GM23338 (cell line): ENCODE results near the gene MLLT11. TPM values are rescaled to one million over a fixed set of nuclear protein-coding genes. Genes with fewer than 3 reads are reported as not detected.

Source experiments
- ATAC-seq: fragments of 200-7000 bp; cut with Tn5 transposase; 3 replicates; pipeline ENCODE4 v1.9.1; 2020
- DNase-seq: peaks from one replicate; pipeline ENCODE4 v3.0.0-alpha.2; 2015; ENCODE audit warnings: low spot score
- H2AFZ ChIP-seq: fragments of 200-600 bp; sonication (generic); 2 replicates; pipeline ENCODE4 v1.8.0; 2016; ENCODE audit warnings: antibody characterized with exemption, mild to moderate bottlenecking, moderate library complexity
- H3F3A ChIP-seq: fragments of 200-600 bp; sonication (generic); replicated peaks from 2 replicates; pipeline ENCODE4 v1.8.0; 2017; ENCODE audit warnings: antibody characterized with exemption, mixed run types, low read depth
- H3K27ac ChIP-seq: fragments of 200-600 bp; sonication (generic); 2 replicates; pipeline ENCODE4 v1.6.1; 2016; ENCODE audit warnings: low read depth
- H3K27me3 ChIP-seq: fragments of 200-600 bp; sonication (generic); 2 replicates; pipeline ENCODE4 v1.8.0; 2016; ENCODE audit warnings: mild to moderate bottlenecking, mixed run types, moderate library complexity; ENCODE audit not compliant: insufficient read depth
- H3K36me3 ChIP-seq: fragments of 200-600 bp; sonication (generic); 2 replicates; pipeline ENCODE4 v1.8.0; 2016; ENCODE audit warnings: mild to moderate bottlenecking; ENCODE audit not compliant: insufficient read depth
- H3K4me1 ChIP-seq: fragments of 200-600 bp; sonication (generic); 2 replicates; pipeline ENCODE4 v1.8.0; 2016; ENCODE audit warnings: mild to moderate bottlenecking, moderate library complexity; ENCODE audit not compliant: insufficient read depth
- H3K4me2 ChIP-seq: fragments of 200-600 bp; sonication (generic); 2 replicates; pipeline ENCODE4 v1.7.1; 2017; ENCODE audit warnings: mixed run types
- H3K4me3 ChIP-seq: fragments of 200-600 bp; sonication (generic); 2 replicates; pipeline ENCODE4 v1.6.1; 2016; ENCODE audit warnings: mixed run types
- H3K79me2 ChIP-seq: fragments of 200-600 bp; sonication (generic); replicated peaks from 2 replicates; pipeline ENCODE4 v1.8.0; 2017; ENCODE audit warnings: mild to moderate bottlenecking; ENCODE audit not compliant: insufficient read depth
- H3K9me2 ChIP-seq: fragments of 200-600 bp; sonication (generic); 2 replicates; pipeline ENCODE4 v1.8.0; 2017; ENCODE audit not compliant: insufficient read depth
- H4K20me1 ChIP-seq: fragments of 200-600 bp; sonication (generic); replicated peaks from 2 replicates; pipeline ENCODE4 v1.8.0; 2017; ENCODE audit warnings: mild to moderate bottlenecking; ENCODE audit not compliant: insufficient read depth
- H3K27ac Mint-ChIP-seq: 2 replicates; pipeline ENCODE4 v1.8.0; 2020; ENCODE audit warnings: inconsistent platforms, mild to moderate bottlenecking, moderate library complexity, mixed read lengths
- H3K27me3 Mint-ChIP-seq: 3 replicates; pipeline ENCODE4 v1.8.0; 2022; ENCODE audit warnings: low read depth, mild to moderate bottlenecking, moderate library complexity, mixed read lengths, inconsistent platforms; ENCODE audit not compliant: insufficient read depth, poor library complexity
- H3K36me3 Mint-ChIP-seq: 3 replicates; pipeline ENCODE4 v1.8.0; 2021; ENCODE audit warnings: low read depth, mild to moderate bottlenecking, inconsistent platforms, moderate library complexity, mixed read lengths
- H3K4me1 Mint-ChIP-seq: 3 replicates; pipeline ENCODE4 v1.8.0; 2020; ENCODE audit warnings: mild to moderate bottlenecking, inconsistent platforms, mixed read lengths
- H3K4me3 Mint-ChIP-seq: 3 replicates; pipeline ENCODE4 v1.8.0; 2021; ENCODE audit warnings: moderate library complexity, mild to moderate bottlenecking, inconsistent platforms, mixed read lengths
- H3K9me3 Mint-ChIP-seq: 3 replicates; pipeline ENCODE4 v1.8.0; 2020; ENCODE audit warnings: moderate library complexity, mild to moderate bottlenecking, inconsistent platforms, mixed read lengths
- JUNB ChIP-seq: IDR thresholded peaks from one replicate; pipeline ENCODE4 v1.6.1; 2016; ENCODE audit warnings: antibody characterized with exemption; ENCODE audit not compliant: unreplicated experiment
- NANOG ChIP-seq: IDR thresholded peaks from 2 replicates; pipeline ENCODE4 v1.6.1; 2016; ENCODE audit warnings: antibody characterized with exemption, borderline replicate concordance
- POLR2AphosphoS5 ChIP-seq: IDR thresholded peaks from 2 replicates; pipeline ENCODE4 v1.6.1; 2016; ENCODE audit warnings: antibody characterized with exemption, low read depth
- ZNF114 ChIP-seq: fragments of 250-450 bp; sonication (Bioruptor Pico); IDR thresholded peaks from 2 replicates; pipeline ENCODE4 v1.5.0; 2020; ENCODE audit warnings: mild to moderate bottlenecking, moderate library complexity
- ZNF331 ChIP-seq: fragments of 250-450 bp; sonication (Bioruptor Pico); IDR thresholded peaks from 2 replicates; pipeline ENCODE4 v1.5.0; 2020; ENCODE audit warnings: low read depth, mild to moderate bottlenecking, moderate library complexity
- polyA plus RNA-seq: library from polyadenylated mRNA; unstranded; fragments of >200 nt; fragmentation: Nextera tagmentation; extraction: Ambion mirVana; gene quantifications from 2 replicates; pipeline ENCODE4 v1.2.1, GENCODE V29; 2016
- total RNA-seq: library from RNA; depleted of rRNA; stranded (reverse); fragments of >200 nt; shearing (Covaris generic); gene quantifications from 2 replicates; pipeline ENCODE4 v1.2.3, GENCODE V29; 2014
- TF ChIP-seq, protein P1 (sequence below), 2 experiments: fragments of 200-600 bp in 1 of 2; sonication (generic) in 1 of 2; conservative IDR thresholded peaks; 2 replicates each; pipeline versions ENCODE4 v1.5.1 to v1.6.1; 2016 to 2017; ENCODE audit warnings: antibody characterized with exemption in 2 of 2, low read depth in 2 of 2, mild to moderate bottlenecking in 2 of 2, moderate library complexity in 1 of 2
- TF ChIP-seq, protein P2 (sequence below): IDR thresholded peaks from one replicate; pipeline ENCODE4 v1.6.1; 2018; ENCODE audit warnings: antibody characterized with exemption; ENCODE audit not compliant: unreplicated experiment
- TF ChIP-seq, protein P3 (sequence below): fragments of 250-450 bp; sonication (Bioruptor Pico); IDR thresholded peaks from 2 replicates; pipeline ENCODE4 v1.5.0; 2020; ENCODE audit warnings: mild to moderate bottlenecking, moderate library complexity

MLLT11 gene
- total and polyA plus RNA-seq, 2 experiments from 2014 or later = 10.6 to 22.6 TPM

DNA sequence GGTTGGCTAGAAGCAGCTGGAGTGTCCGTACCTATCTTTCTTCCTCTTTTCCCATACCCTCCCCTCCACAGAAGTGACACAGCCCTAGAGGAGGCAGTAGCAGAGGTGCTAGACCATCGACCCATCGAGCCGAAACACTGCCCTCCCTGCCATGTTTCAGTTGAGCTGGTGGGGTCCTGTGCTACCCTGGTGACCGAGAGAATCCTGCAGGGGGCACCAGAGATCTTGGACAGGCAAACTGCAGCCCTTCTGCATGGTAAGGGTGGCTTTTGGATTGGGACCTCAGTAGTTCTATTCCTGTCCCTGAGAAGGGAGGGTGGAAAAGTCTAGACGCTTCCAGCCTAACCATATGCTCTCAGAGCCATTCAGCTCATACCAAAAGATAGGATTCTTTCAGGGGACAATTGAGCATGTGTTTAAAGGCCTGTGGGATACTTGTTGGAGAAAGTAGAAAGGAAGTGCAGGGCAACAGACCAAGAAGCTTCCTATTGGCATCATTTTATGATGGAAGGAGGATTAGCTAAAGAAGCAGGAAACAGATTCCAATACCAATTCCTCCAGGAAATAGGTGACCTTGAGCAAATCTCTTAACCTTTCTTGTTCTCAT is 35.6 kb upstream of the MLLT11 start:
- peak; percentile 100 for ATAC-seq
- Mint-ChIP-seq H3K27me3 (peaks cover 3% of the 10 kb centered on the region), H3K27ac (peak overlapping the region; percentile 74), H3K4me1 (peaks cover 2% of the 10 kb centered on the region; the same call in 1 of the 3 replicates), H3K4me3 (no peak overlapping the region), H3K36me3 (peaks cover 34% of the 10 kb centered on the region), H3K9me3 (no peaks in the 10 kb centered on the region)
- H3K9me2 ChIP-seq = no peaks in the 10 kb centered on the region
- H2AFZ ChIP-seq = no peak overlapping the region
- H3K4me3 ChIP-seq = no peak overlapping the region
- peak; percentile 93 for DNase-seq
- no peak overlapping the region for H3K27ac ChIP-seq
- H3K27me3 ChIP-seq = no peaks in the 10 kb centered on the region
- no peak overlapping the region for H3K4me2 ChIP-seq
- TF ChIP-seq, protein P1, sequence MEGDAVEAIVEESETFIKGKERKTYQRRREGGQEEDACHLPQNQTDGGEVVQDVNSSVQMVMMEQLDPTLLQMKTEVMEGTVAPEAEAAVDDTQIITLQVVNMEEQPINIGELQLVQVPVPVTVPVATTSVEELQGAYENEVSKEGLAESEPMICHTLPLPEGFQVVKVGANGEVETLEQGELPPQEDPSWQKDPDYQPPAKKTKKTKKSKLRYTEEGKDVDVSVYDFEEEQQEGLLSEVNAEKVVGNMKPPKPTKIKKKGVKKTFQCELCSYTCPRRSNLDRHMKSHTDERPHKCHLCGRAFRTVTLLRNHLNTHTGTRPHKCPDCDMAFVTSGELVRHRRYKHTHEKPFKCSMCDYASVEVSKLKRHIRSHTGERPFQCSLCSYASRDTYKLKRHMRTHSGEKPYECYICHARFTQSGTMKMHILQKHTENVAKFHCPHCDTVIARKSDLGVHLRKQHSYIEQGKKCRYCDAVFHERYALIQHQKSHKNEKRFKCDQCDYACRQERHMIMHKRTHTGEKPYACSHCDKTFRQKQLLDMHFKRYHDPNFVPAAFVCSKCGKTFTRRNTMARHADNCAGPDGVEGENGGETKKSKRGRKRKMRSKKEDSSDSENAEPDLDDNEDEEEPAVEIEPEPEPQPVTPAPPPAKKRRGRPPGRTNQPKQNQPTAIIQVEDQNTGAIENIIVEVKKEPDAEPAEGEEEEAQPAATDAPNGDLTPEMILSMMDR (conservative IDR thresholded peaks at IDR 0.05; ENCODE audit: low read depth in 2 of 2) = peak; percentile 92 to 97
- TF ChIP-seq JUNB (no peak), ZNF331 (no peak), POLR2AphosphoS5 (no peak), ZNF114 (CRISPR knock-in tag) (no peak)
- TF ChIP-seq, protein P2, sequence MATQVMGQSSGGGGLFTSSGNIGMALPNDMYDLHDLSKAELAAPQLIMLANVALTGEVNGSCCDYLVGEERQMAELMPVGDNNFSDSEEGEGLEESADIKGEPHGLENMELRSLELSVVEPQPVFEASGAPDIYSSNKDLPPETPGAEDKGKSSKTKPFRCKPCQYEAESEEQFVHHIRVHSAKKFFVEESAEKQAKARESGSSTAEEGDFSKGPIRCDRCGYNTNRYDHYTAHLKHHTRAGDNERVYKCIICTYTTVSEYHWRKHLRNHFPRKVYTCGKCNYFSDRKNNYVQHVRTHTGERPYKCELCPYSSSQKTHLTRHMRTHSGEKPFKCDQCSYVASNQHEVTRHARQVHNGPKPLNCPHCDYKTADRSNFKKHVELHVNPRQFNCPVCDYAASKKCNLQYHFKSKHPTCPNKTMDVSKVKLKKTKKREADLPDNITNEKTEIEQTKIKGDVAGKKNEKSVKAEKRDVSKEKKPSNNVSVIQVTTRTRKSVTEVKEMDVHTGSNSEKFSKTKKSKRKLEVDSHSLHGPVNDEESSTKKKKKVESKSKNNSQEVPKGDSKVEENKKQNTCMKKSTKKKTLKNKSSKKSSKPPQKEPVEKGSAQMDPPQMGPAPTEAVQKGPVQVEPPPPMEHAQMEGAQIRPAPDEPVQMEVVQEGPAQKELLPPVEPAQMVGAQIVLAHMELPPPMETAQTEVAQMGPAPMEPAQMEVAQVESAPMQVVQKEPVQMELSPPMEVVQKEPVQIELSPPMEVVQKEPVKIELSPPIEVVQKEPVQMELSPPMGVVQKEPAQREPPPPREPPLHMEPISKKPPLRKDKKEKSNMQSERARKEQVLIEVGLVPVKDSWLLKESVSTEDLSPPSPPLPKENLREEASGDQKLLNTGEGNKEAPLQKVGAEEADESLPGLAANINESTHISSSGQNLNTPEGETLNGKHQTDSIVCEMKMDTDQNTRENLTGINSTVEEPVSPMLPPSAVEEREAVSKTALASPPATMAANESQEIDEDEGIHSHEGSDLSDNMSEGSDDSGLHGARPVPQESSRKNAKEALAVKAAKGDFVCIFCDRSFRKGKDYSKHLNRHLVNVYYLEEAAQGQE = no peak
- peaks cover 2% of the 10 kb centered on the region; the same call in 1 of the 2 replicates for H4K20me1 ChIP-seq
- H3K4me1 ChIP-seq = no peaks in the 10 kb centered on the region
- no peaks in the 10 kb centered on the region for H3K79me2 ChIP-seq
- no peaks in the 10 kb centered on the region; the same call in 1 of the 2 replicates for H3K36me3 ChIP-seq
- H3F3A ChIP-seq = peaks cover 4% of the 10 kb centered on the region; the same call in 1 of the 2 replicates

DNA sequence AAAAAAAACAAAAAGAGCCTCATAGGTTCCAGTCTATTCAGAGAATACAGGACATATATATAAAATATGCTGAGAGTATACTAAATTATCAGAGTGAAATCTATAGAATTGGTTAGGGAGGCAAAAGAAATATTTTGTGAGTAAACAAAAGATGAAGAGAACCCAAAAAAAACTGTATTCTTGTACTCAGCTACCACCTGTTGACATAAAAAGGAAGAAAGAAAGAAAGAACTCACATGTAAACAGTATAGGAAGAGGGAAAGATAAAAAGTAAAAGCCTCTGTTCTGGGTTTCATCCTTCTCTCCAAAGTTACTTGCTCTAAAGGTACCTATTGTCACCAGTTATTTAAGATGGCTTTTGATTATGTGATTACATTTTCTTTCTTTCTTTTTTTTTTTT is 33.7 kb upstream of the MLLT11 start:
- Histone ChIP-seq H3K36me3 (no peaks in the 10 kb centered on the region; the same call in 1 of the 2 replicates), H3K9me2 (no peaks in the 10 kb centered on the region), H3K4me2 (no peak overlapping the region), H2AFZ (no peak overlapping the region), H3K27me3 (no peaks in the 10 kb centered on the region), H3F3A (peaks cover 4% of the 10 kb centered on the region; the same call in 1 of the 2 replicates), H3K27ac (no peak overlapping the region), H3K4me1 (no peaks in the 10 kb centered on the region), H4K20me1 (peaks cover 2% of the 10 kb centered on the region; the same call in 1 of the 2 replicates), H3K79me2 (no peaks in the 10 kb centered on the region), H3K4me3 (no peak overlapping the region)
- H3K9me3 Mint-ChIP-seq = no peaks in the 10 kb centered on the region
- DNase-seq (no peak), ATAC-seq (no peak)
- peaks cover 41% of the 10 kb centered on the region for H3K36me3 Mint-ChIP-seq
- H3K4me3 Mint-ChIP-seq = no peak overlapping the region
- H3K27ac Mint-ChIP-seq = no peak overlapping the region
- peaks cover 2% of the 10 kb centered on the region; the same call in 1 of the 3 replicates for H3K4me1 Mint-ChIP-seq
- peaks cover 3% of the 10 kb centered on the region for H3K27me3 Mint-ChIP-seq
- TF ChIP-seq POLR2AphosphoS5 (no peak), NANOG (no peak), JUNB (no peak)
- TF ChIP-seq, protein P3, sequence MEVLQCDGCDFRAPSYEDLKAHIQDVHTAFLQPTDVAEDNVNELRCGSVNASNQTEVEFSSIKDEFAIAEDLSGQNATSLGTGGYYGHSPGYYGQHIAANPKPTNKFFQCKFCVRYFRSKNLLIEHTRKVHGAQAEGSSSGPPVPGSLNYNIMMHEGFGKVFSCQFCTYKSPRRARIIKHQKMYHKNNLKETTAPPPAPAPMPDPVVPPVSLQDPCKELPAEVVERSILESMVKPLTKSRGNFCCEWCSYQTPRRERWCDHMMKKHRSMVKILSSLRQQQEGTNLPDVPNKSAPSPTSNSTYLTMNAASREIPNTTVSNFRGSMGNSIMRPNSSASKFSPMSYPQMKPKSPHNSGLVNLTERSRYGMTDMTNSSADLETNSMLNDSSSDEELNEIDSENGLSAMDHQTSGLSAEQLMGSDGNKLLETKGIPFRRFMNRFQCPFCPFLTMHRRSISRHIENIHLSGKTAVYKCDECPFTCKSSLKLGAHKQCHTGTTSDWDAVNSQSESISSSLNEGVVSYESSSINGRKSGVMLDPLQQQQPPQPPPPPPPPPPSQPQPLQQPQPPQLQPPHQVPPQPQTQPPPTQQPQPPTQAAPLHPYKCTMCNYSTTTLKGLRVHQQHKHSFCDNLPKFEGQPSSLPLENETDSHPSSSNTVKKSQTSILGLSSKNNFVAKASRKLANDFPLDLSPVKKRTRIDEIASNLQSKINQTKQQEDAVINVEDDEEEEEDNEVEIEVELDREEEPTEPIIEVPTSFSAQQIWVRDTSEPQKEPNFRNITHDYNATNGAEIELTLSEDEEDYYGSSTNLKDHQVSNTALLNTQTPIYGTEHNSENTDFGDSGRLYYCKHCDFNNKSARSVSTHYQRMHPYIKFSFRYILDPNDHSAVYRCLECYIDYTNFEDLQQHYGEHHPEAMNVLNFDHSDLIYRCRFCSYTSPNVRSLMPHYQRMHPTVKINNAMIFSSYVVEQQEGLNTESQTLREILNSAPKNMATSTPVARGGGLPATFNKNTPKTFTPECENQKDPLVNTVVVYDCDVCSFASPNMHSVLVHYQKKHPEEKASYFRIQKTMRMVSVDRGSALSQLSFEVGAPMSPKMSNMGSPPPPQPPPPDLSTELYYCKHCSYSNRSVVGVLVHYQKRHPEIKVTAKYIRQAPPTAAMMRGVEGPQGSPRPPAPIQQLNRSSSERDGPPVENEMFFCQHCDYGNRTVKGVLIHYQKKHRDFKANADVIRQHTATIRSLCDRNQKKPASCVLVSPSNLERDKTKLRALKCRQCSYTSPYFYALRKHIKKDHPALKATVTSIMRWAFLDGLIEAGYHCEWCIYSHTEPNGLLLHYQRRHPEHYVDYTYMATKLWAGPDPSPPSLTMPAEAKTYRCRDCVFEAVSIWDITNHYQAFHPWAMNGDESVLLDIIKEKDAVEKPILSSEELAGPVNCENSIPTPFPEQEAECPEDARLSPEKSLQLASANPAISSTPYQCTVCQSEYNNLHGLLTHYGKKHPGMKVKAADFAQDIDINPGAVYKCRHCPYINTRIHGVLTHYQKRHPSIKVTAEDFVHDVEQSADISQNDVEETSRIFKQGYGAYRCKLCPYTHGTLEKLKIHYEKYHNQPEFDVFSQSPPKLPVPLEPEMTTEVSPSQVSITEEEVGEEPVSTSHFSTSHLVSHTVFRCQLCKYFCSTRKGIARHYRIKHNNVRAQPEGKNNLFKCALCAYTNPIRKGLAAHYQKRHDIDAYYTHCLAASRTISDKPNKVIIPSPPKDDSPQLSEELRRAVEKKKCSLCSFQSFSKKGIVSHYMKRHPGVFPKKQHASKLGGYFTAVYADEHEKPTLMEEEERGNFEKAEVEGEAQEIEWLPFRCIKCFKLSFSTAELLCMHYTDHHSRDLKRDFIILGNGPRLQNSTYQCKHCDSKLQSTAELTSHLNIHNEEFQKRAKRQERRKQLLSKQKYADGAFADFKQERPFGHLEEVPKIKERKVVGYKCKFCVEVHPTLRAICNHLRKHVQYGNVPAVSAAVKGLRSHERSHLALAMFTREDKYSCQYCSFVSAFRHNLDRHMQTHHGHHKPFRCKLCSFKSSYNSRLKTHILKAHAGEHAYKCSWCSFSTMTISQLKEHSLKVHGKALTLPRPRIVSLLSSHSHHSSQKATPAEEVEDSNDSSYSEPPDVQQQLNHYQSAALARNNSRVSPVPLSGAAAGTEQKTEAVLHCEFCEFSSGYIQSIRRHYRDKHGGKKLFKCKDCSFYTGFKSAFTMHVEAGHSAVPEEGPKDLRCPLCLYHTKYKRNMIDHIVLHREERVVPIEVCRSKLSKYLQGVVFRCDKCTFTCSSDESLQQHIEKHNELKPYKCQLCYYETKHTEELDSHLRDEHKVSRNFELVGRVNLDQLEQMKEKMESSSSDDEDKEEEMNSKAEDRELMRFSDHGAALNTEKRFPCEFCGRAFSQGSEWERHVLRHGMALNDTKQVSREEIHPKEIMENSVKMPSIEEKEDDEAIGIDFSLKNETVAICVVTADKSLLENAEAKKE (CRISPR knock-in tag) = no peak
